Thymus (tissue), 2 donors: Measurements from ENCODE around the gene KATNA1. TPM values are rescaled to one million over a fixed set of nuclear protein-coding genes. Genes with fewer than 3 reads are reported as not detected.

Source experiments
- polyA plus RNA-seq: library from polyadenylated mRNA; stranded (reverse); fragments of 200-250 nt; gene quantifications from one replicate; pipeline ENCODE4 v1.2.3, GENCODE V29; 2013
- total RNA-seq: library from RNA; stranded (reverse); fragments of 120-200 nt; gene quantifications from one replicate; pipeline ENCODE4 v1.2.4, GENCODE V29; 2013
- donor health status: healthy.

The KATNA1 gene
- total and polyA plus RNA-seq, 2 donors, result 23.3 to 24.0 TPM

Other genes starting within 250 kb of the KATNA1 start
- gene SUMO4, start 248.5 kb downstream of the KATNA1 start, total RNA-seq, result 1.2 TPM
- gene SUMO4, start 248.5 kb downstream of the KATNA1 start, polyA plus RNA-seq, result 0.25 TPM
- gene ZC3H12D, start 163.7 kb downstream of the KATNA1 start, total RNA-seq, result 2.3 TPM
- 5.8 TPM for gene ZC3H12D, start 163.7 kb downstream of the KATNA1 start, polyA plus RNA-seq
- 37.4 TPM for gene PPIL4, start 102.7 kb downstream of the KATNA1 start, total RNA-seq
- gene PPIL4, start 102.7 kb downstream of the KATNA1 start, polyA plus RNA-seq, result 39.2 TPM
- 17.8 TPM for gene GINM1, start 82.3 kb downstream of the KATNA1 start, total RNA-seq
- 45.0 TPM for gene GINM1, start 82.3 kb downstream of the KATNA1 start, polyA plus RNA-seq
- 12.1 TPM for gene LATS1, start 69.4 kb upstream of the KATNA1 start, total RNA-seq
- gene LATS1, start 69.4 kb upstream of the KATNA1 start, polyA plus RNA-seq, result 11.2 TPM
- 20.8 TPM for gene NUP43, start 97.8 kb upstream of the KATNA1 start, total RNA-seq
- gene NUP43, start 97.8 kb upstream of the KATNA1 start, polyA plus RNA-seq, result 20.6 TPM
- gene PCMT1, start 101.0 kb upstream of the KATNA1 start, total RNA-seq, result 70.6 TPM
- 60.3 TPM for gene PCMT1, start 101.0 kb upstream of the KATNA1 start, polyA plus RNA-seq
- gene LRP11, start 215.6 kb upstream of the KATNA1 start, total RNA-seq, result 2.0 TPM
- 10.3 TPM for gene LRP11, start 215.6 kb upstream of the KATNA1 start, polyA plus RNA-seq
- 0.05 TPM for gene RAET1E, start 249.4 kb upstream of the KATNA1 start, total RNA-seq
- gene RAET1E, start 249.4 kb upstream of the KATNA1 start, polyA plus RNA-seq, result 0.59 TPM